Measurements from ENCODE around the gene FMN1.

The FMN1 gene

GRCh38 chr15:33152502-33153109 is 41.9 kb downstream of the FMN1 start:
- no peaks in the 10 kb centered on the region for H3K27me3 ChIP-seq (replicated peaks)
- no peaks in the 10 kb centered on the region for H3K36me3 ChIP-seq (replicated peaks)
- peak overlapping the region; percentile 29 for H3K4me3 ChIP-seq (ENCODE audit: low read depth, low read length)
- TF ChIP-seq CTCF (IDR thresholded peaks at IDR 0.05; ENCODE audit: low read depth, low read length, missing control alignments) = no peak
- in situ Hi-C loops (cut with HindIII; ENCODE audit: low pct_ligation_motif_present, low sequenced_read_pairs) = no loop called here
- DNase-seq = no peak
- no peak overlapping the region for H3K27ac ChIP-seq

GRCh38 chr15:33150971-33151370 is 43.5 kb downstream of the FMN1 start:
- Histone ChIP-seq H3K36me3 (replicated peaks) (no peaks in the 10 kb centered on the region), H3K27me3 (replicated peaks) (no peaks in the 10 kb centered on the region), H3K27ac (no peak overlapping the region), H3K4me3 (ENCODE audit: low read depth, low read length) (no peak overlapping the region)
- no peak for TF ChIP-seq CTCF (IDR thresholded peaks at IDR 0.05; ENCODE audit: low read depth, low read length, missing control alignments)
- in situ Hi-C loops (cut with HindIII; ENCODE audit: low pct_ligation_motif_present, low sequenced_read_pairs) = no loop called here
- no peak for DNase-seq

- Histone ChIP-seq H3K27me3 (replicated peaks) (no peaks in the 10 kb centered on the region), H3K36me3 (replicated peaks) (no peaks in the 10 kb centered on the region), H3K4me3 (ENCODE audit: low read depth, low read length) (no peak overlapping the region), H3K27ac (no peak overlapping the region)
- DNase-seq = no peak
- no peak for TF ChIP-seq CTCF (IDR thresholded peaks at IDR 0.05; ENCODE audit: low read depth, low read length, missing control alignments)
- in situ Hi-C loops (cut with HindIII; ENCODE audit: low pct_ligation_motif_present, low sequenced_read_pairs) = no loop called here
Measured at GRCh38 chr15:33150431-33150941, 44.0 kb downstream of the FMN1 start.

GRCh38 chr15:33149919-33150318 is 44.6 kb downstream of the FMN1 start:
- in situ Hi-C loops (cut with HindIII; ENCODE audit: low pct_ligation_motif_present, low sequenced_read_pairs) = loop anchor here (25.0 kb wide), 2 partner anchors 138 to 488 kb away; no protein-coding TSS in a partner anchor
- H3K36me3 ChIP-seq (replicated peaks) = no peaks in the 10 kb centered on the region
- H3K4me3 ChIP-seq (ENCODE audit: low read depth, low read length) = no peak overlapping the region
- no peaks in the 10 kb centered on the region for H3K27me3 ChIP-seq (replicated peaks)
- no peak for TF ChIP-seq CTCF (IDR thresholded peaks at IDR 0.05; ENCODE audit: low read depth, low read length, missing control alignments)
- H3K27ac ChIP-seq = no peak overlapping the region
- no peak for DNase-seq

- no peak overlapping the region for H3K4me3 ChIP-seq (ENCODE audit: low read depth, low read length)
- no peaks in the 10 kb centered on the region for H3K27me3 ChIP-seq (replicated peaks)
- in situ Hi-C loops (cut with HindIII; ENCODE audit: low pct_ligation_motif_present, low sequenced_read_pairs) = loop anchor here (25.0 kb wide), 2 partner anchors 136 to 486 kb away; no protein-coding TSS in a partner anchor
- no peak overlapping the region for H3K27ac ChIP-seq
- H3K36me3 ChIP-seq (replicated peaks) = no peaks in the 10 kb centered on the region
- DNase-seq = no peak
- no peak for TF ChIP-seq CTCF (IDR thresholded peaks at IDR 0.05; ENCODE audit: low read depth, low read length, missing control alignments)
Measured at GRCh38 chr15:33148129-33148751, 46.3 kb downstream of the FMN1 start.

Measured in brain microvascular endothelial cell (primary cell).